Measurements from ENCODE around the gene ATF4.

GRCh38 chr22:39559456-39560105 lies 39.2 kb downstream of the ATF4 start:
- TF ChIP-seq CTCF (IDR thresholded peaks at IDR 0.05; ENCODE audit: control extremely low read depth in 1 of 3, insufficient read depth in 1 of 3, low read depth in 1 of 3, low read length in 3 of 3) (peak; percentile 81 to 87 (median 83)), EP300 (IDR thresholded peaks at IDR 0.05; ENCODE audit: borderline replicate concordance in 1 of 2, low read depth in 2 of 2, low read length in 2 of 2) (no peak), CBX5 (IDR thresholded peaks at IDR 0.05; ENCODE audit: low read depth, low read length) (no peak), EZH2 (IDR thresholded peaks at IDR 0.05; ENCODE audit: low read depth, low read length, severe bottlenecking) (no peak), CEBPB (IDR thresholded peaks at IDR 0.05; ENCODE audit: low read depth, low read length) (no peak), YY1 (IDR thresholded peaks at IDR 0.05; ENCODE audit: low read depth, low read length) (0 out of 2 replicates have a peak, but pooled peaks have one; percentile 42), JUN (IDR thresholded peaks at IDR 0.05; ENCODE audit: low read depth, low read length) (no peak)

Data from H1 (cell line).